Cardiac fibroblast (primary cell): ENCODE measurements around the gene CDH6.

Experiments
- DNase-seq, 2 donors: peaks; one replicate each; pipeline versions ENCODE4 v3.0.0 to v3.0.0-alpha.2; 2010; ENCODE audit warnings: low read depth in 2 of 2
- H3K4me3 ChIP-seq, 2 donors: replicated peaks in 1 of 2; 1 replicate in 1 of 2; 2 replicates in 1 of 2; pipeline ENCODE4 v1.5.1; 2011; ENCODE audit warnings: low read depth in 2 of 2, low read length in 2 of 2, mild to moderate bottlenecking in 2 of 2, moderate library complexity in 1 of 2
- TF ChIP-seq, protein P1 (sequence below): IDR thresholded peaks from one replicate; pipeline ENCODE4 v1.5.1; 2011; ENCODE audit warnings: low read depth, mild to moderate bottlenecking, low read length, inconsistent platforms

The CDH6 gene

DNA sequence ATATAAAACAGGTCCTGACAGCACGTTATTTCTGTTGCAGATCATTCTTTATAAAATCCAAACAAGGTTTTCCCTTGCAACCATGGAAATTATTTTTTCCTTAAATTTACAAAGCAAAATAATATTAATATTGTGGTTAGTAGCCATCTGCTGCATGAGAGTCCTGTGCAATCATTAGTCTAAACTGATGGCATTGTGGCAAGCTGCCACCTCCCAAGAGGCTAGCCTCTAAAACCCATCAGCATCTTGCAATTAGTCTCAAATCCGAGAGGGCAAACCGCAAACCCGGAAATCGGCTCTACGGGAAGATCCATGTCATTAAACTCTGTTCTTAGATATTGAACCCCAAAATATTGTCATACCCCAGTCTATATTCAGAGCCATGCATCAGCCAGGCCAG lies 11.3 kb upstream of the CDH6 start:
- no peak overlapping the region for H3K4me3 ChIP-seq
- TF ChIP-seq, protein P1, sequence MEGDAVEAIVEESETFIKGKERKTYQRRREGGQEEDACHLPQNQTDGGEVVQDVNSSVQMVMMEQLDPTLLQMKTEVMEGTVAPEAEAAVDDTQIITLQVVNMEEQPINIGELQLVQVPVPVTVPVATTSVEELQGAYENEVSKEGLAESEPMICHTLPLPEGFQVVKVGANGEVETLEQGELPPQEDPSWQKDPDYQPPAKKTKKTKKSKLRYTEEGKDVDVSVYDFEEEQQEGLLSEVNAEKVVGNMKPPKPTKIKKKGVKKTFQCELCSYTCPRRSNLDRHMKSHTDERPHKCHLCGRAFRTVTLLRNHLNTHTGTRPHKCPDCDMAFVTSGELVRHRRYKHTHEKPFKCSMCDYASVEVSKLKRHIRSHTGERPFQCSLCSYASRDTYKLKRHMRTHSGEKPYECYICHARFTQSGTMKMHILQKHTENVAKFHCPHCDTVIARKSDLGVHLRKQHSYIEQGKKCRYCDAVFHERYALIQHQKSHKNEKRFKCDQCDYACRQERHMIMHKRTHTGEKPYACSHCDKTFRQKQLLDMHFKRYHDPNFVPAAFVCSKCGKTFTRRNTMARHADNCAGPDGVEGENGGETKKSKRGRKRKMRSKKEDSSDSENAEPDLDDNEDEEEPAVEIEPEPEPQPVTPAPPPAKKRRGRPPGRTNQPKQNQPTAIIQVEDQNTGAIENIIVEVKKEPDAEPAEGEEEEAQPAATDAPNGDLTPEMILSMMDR, result no peak

DNA sequence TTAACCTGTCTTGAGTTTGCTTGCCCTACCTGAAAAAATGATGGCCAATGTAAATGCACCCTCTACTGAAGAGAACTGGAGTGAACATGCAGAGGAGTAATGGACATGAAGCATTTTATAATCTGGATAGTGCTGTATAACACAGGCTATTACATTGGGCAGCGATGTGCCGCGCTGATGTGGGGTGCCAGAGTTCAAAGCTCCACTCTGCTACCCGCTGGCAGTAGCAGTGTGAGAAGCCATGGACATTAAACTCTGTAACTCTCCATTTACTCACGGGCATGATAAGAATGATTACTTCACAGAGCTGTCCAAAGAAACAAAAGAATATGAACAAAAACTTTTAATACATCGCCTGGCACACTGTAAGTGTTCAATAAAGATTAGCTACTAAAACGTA lies 7.5 kb upstream of the CDH6 start:
- TF ChIP-seq, protein P1, result no peak
- DNase-seq, result no peak
- H3K4me3 ChIP-seq, result no peak overlapping the region

More for the DNA sequence above, 11.3 kb upstream of the CDH6 start:
- no peak for DNase-seq

DNA sequence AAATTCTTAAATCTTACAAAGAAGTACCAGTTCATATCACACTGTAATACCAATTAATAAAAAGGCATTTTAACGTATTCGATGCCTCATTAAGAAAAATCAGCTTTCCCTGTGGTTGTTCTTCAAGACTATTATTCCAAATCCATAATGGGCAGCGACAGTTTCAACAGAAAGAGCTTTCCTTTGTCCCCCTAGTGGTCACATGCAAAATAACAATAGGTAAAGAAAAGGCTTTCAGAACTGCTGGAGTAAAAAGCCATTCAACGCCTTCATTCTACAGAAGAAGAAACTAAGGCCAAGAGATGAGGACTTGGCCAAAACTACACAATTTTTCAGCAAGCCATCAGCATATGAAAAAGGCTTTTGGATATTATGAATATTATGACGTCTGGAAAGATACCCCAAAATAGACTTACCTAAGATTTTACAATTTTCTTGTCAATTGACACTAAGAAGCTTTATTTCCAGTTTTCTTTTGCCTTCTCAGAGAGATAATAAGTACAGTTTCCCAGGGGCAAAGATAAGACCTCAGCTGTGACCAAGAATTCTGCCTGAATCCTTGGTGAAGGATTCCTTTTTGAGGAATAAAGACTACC lies 6.7 kb upstream of the CDH6 start:
- no peak overlapping the region for H3K4me3 ChIP-seq
- TF ChIP-seq, protein P1, result peak; percentile 75
- DNase-seq, result peak; percentile 62 to 64

DNA sequence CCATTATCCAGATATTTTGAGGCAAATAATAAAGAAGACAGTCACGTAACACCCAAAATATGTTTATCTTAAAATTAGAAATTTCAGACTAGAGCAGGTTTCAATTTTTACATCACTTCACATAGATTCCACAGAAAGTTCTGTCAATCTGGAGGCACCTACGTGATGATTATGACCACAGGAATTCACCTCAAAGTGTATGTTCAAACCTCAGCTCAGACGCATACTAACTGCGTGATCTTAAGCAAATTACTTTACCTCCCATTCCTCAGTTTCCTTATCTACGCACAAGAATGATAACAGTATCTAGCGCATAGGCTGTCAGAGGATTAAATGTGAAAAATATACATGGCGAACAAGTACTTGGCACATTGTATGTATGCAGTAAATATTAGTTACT lies 5.9 kb upstream of the CDH6 start:
- DNase-seq, result no peak
- TF ChIP-seq, protein P1, result no peak

DNA sequence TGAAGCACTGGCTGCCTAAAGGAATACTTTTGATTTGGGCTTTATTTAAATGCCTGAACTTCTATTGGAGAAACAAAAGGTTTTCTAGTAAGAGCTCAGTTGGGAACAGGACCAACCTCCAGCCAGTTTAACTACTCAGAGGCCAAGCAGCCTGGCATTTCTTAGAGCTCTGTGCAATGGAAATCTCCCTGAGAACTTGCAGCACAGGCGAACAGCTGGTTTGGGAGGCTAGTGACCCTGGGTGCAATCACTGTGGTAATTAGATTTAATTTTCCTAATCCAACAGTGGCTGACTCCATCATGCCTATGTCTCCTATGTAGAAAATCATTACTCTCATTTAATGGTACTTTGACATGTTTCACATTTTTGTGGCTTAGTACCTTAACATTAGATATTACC lies 1.0 kb upstream of the CDH6 start:
- no peak for DNase-seq
- no peak overlapping the region for H3K4me3 ChIP-seq
- TF ChIP-seq, protein P1, result no peak

More for the DNA sequence above, 5.9 kb upstream of the CDH6 start:
- H3K4me3 ChIP-seq, result no peak overlapping the region

DNA sequence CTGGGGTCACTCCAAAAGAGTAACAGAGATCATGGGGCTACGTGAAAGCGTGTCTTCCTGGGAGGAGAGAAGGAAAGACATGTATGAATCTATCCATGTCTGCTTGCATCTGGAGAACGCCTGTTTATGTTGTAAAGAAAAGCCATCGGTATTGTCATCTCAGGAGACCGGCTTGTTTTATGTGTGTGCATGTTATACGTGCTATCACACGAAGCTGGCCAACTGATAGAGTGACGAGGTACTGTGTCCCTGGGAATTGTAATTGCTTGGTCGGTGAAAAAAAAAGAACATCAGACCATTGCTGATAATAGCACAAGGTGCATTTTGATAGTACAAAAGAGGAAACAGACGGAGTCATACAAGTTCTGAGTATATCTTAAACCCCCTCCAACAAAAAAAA lies 370 bp upstream of the CDH6 start:
- H3K4me3 ChIP-seq, result peak overlapping the region in 1 of 2 donors; percentile 56
- no peak for DNase-seq
- TF ChIP-seq, protein P1, result no peak

DNA sequence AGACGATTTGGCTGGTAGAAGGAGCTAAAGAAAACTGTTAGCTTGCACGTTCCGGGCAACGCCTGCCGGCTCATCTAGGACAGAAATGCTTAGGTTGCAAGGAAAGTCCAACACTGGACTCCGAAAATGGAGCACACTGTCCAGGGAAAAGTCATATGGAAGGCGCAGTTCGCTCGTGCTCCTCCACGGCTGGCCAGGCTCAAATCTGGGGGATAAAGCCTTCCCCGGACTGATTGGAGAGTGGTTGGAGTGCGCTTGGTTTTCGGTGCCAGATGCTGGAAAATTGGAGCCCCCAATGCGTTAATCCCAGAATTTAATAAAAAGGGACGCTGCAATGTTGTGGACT lies 955 bp downstream of the CDH6 start:
- H3K4me3 ChIP-seq, result peak overlapping the region; percentile 53 to 56
- DNase-seq, result peak; percentile 18 to 20
- TF ChIP-seq, protein P1, result no peak
